PFSK-1 (cell line): ENCODE results near the gene SCAMP2.

Experiments
- POLR2AphosphoS5 ChIP-seq: IDR thresholded peaks from 2 replicates; pipeline ENCODE4 v1.6.1; 2012; ENCODE audit warnings: low read depth, mild to moderate bottlenecking, control low read depth, low read length, moderate library complexity
- SIN3A ChIP-seq: IDR thresholded peaks from 2 replicates; pipeline ENCODE4 v1.6.1; 2012; ENCODE audit warnings: mild to moderate bottlenecking, low read length, moderate library complexity, borderline replicate concordance; ENCODE audit not compliant: insufficient read depth
- TAF1 ChIP-seq: IDR thresholded peaks from 2 replicates; pipeline ENCODE4 v1.6.1; 2012; ENCODE audit warnings: low read length, control low read depth, borderline replicate concordance; ENCODE audit not compliant: insufficient read depth

- no peak for TF ChIP-seq SIN3A
- no peak for TF ChIP-seq TAF1
- TF ChIP-seq POLR2AphosphoS5, result no peak
Measured at GRCh38 chr15:74863239-74864056, 9.7 kb downstream of the SCAMP2 start.
